GM12864 (cell line): ENCODE data around the gene LRSAM1.

Experiments
- DNase-seq: peaks from one replicate; pipeline ENCODE4 v3.0.0-alpha.2; 2011; ENCODE audit warnings: low read depth
- H3K4me3 ChIP-seq: 2 replicates; pipeline ENCODE4 v1.5.1; 2011; ENCODE audit warnings: mild to moderate bottlenecking, low read depth, low read length, control low read depth
- CTCF ChIP-seq: IDR thresholded peaks from 2 replicates; pipeline ENCODE4 v1.5.1; 2011; ENCODE audit warnings: low read depth, mild to moderate bottlenecking, moderate library complexity, low read length, control low read depth, inconsistent platforms; ENCODE audit errors: missing control alignments

Gene LRSAM1

DNA sequence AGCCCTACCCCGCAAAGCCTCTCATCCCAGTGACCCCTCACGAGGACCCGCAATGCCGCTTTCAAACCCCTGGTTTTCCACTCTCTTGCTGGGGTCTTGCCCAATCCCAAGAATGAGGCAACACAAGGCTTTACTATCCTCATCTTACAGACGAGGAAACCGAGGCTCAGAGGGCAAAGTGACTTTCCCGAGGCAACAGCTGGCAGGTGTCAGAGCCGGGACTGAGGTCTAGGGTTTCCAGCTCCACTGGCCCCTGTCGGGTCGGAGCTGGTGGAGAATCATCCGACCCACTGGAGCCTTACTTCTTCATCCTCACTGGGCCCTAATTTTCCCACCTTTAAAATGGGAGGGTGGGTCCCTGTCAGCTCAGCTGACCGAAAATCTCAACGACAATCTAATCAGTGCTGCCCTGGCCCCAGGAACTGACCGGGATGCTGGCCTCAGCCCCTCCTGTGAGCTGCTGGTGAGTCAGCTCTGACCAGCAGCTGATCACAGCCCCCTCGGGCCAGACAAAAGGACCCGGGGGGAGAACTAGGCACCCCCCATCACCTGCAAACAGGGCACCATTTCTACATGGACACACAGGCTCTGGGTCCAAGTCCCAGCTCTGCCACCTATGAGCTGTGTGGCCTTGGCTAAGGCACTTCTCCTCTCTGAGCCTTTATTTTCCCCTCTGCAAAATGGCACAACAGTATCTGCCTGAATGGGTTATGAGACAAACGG, 88.1 kb downstream of the LRSAM1 start:
- DNase-seq = no peak
- H3K4me3 ChIP-seq = no peak overlapping the region

GRCh38 chr9:127539982-127540663, 88.8 kb downstream of the LRSAM1 start:
- DNase-seq = no peak
- no peak for TF ChIP-seq CTCF
- no peak overlapping the region for H3K4me3 ChIP-seq

More for the DNA sequence above, 88.1 kb downstream of the LRSAM1 start:
- no peak for TF ChIP-seq CTCF

DNA sequence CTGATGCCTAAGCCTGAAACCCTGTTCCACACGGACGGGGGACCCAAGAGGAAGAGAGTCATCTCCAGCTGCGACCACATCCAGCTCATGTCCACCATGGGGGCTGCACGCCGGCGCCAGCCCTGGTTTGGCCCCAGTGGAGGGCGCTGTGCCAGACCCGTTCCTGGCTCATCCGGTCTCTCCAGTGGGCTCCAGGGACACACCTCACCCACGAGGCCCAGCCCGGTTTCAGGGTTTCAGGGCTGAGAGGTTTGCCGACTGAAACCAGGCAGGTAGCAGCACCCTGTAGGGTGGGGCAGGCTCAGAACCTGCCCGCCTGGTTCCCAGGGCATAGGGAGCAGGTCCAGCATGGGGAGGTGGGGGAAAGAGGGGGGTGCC, 89.3 kb downstream of the LRSAM1 start:
- no peak for DNase-seq
- no peak for TF ChIP-seq CTCF
- no peak overlapping the region for H3K4me3 ChIP-seq

DNA sequence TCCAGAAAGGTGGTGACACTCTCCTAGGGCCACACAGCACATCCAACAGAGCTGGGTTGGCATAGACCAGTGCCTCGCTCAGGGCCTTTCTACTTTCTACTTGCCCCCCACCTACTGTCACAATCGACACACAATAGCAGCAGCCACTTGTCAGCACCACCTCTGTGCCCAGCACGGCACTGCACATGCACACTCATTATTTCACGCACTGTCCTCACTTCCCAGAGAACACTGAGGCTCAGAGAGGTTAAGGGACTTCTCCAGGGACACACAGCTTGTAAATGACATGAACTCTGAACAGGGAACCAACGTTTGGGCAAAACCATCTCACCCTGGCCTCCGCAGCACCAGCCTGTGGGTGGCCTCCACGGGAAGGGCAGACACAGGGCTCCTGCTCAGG, 89.9 kb downstream of the LRSAM1 start:
- no peak for TF ChIP-seq CTCF
- no peak for DNase-seq
- H3K4me3 ChIP-seq = no peak overlapping the region

DNA sequence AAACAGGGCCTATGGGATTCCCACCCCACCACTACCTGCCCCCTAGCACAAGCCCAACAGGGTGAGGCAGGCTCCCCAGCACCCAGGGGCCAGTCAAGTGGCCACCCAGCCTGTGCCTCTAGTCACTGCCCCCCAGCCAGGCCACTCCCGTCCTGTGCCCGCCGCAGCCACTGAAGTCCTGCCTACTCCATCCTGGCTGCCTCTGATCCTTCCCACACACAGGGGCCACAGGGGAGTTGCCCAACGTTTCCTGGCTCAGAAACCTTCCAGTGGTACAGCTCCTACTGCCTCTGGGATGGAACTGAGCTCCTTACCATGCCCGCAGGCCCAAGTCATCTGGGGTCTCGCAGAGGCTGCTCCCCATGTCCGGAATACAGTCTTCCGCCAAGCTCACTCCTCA, 90.6 kb downstream of the LRSAM1 start:
- no peak for DNase-seq
- no peak for TF ChIP-seq CTCF
- no peak overlapping the region for H3K4me3 ChIP-seq

DNA sequence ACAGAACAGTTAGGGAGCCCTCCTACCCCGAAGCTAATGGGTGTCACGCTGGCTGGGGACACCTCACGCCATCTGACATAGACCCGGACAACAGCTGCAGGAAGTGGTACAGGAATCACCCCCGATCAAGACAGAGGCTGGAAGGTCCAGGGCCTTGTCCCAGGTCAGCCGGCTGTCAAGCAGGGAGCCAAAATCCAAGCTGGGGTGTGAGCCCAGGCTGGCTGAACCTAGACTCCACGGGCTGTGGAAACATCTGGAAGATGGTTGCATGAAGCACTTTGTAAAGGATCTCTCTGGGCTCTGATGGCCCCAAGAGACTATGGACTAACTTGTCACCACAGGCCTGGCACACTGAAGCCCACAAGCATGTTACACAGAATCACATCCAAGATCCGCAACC, 91.9 kb downstream of the LRSAM1 start:
- TF ChIP-seq CTCF = no peak
- H3K4me3 ChIP-seq = no peak overlapping the region
- no peak for DNase-seq
